ENCODE measurements around the gene PNCK.

GRCh38 chrX:153623310-153624029, 50.1 kb downstream of the PNCK start:
- TF ChIP-seq YY1 (IDR thresholded peaks at IDR 0.05; ENCODE audit: insufficient read depth, insufficient read length) (no peak), SUZ12 (IDR thresholded peaks at IDR 0.05; ENCODE audit: extremely low read depth, insufficient read depth, insufficient read length) (no peak)

All from NT2/D1 (cell line).